Measurements from ENCODE around the gene MGAT4A. TPM values are rescaled to one million over a fixed set of nuclear protein-coding genes. Genes with fewer than 3 reads are reported as not detected.

The MGAT4A gene
- total RNA-seq, 8 experiments from 2014 or later: 0.87 to 52.7 (median 14.8) TPM

GRCh38 chr2:98617149-98617548 is 113.8 kb downstream of the MGAT4A start:
- in situ Hi-C loops (cut with MboI; ENCODE audit: low pct_unique_long_range_greater_than_20kb in 2 of 9, low sequenced_read_pairs in 9 of 9, unreplicated experiment in 9 of 9): no loop called here
- 42 to 92% (median 76%) methylated on average over 2 to 5 of the region's 5 CpGs for WGBS, 10 experiments
- no peak for ATAC-seq (replicated peaks in 6 of 8)
- no peak overlapping the region for H3K4me3 ChIP-seq
- H3K27ac ChIP-seq: no peak overlapping the region
- no peaks in the 10 kb centered on the region for H3K4me1 ChIP-seq (replicated peaks in 1 of 2)

DNA sequence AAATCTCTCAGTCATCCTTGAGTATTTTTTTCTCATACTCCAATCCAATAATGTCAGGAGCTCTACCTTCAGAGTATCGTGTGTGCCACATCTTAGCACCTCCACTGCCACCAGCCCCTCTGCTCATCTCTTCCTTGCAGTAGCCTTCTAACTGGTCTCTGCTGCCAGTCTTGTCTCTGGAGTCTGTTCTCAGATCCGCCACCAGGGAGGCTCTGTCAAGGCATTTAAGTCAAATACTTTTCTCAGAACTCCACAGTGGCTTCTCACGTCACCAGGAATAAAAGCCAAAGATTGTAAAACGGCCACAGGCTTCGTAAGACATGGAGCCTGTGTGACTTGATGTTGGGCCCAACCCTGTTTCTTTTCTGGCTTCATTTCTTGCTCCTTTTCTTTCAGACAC is 115.5 kb downstream of the MGAT4A start:
- in situ Hi-C loops (cut with MboI; ENCODE audit: low pct_unique_long_range_greater_than_20kb in 2 of 9, low sequenced_read_pairs in 9 of 9, unreplicated experiment in 9 of 9): no loop called here
- H3K4me1 ChIP-seq (replicated peaks in 1 of 2): peaks cover under 1 to 10% of the 10 kb centered on the region in 2 donors
- H3K27ac ChIP-seq: no peak overlapping the region
- peak in 1 of 8 experiments; percentile 23 for ATAC-seq (replicated peaks in 6 of 8)
- WGBS, 10 experiments: 50 to 100% (median 94%) methylated on average over 1 to 5 of the region's 5 CpGs; no CpG with 5 or more reads in 3 of the 10 experiments
- no peak overlapping the region for H3K4me3 ChIP-seq

GRCh38 chr2:98614024-98614739 is 116.8 kb downstream of the MGAT4A start:
- H3K4me1 ChIP-seq (replicated peaks in 1 of 2): peaks cover 10 to 20% of the 10 kb centered on the region in 2 donors
- in situ Hi-C loops (cut with MboI; ENCODE audit: low pct_unique_long_range_greater_than_20kb in 2 of 9, low sequenced_read_pairs in 9 of 9, unreplicated experiment in 9 of 9): no loop called here
- WGBS, 10 experiments: 90 to 100% (median 96%) methylated on average over 2 to 9 of the region's 9 CpGs
- no peak for ATAC-seq (replicated peaks in 6 of 8)
- H3K4me3 ChIP-seq: no peak overlapping the region
- H3K27ac ChIP-seq: no peak overlapping the region

DNA sequence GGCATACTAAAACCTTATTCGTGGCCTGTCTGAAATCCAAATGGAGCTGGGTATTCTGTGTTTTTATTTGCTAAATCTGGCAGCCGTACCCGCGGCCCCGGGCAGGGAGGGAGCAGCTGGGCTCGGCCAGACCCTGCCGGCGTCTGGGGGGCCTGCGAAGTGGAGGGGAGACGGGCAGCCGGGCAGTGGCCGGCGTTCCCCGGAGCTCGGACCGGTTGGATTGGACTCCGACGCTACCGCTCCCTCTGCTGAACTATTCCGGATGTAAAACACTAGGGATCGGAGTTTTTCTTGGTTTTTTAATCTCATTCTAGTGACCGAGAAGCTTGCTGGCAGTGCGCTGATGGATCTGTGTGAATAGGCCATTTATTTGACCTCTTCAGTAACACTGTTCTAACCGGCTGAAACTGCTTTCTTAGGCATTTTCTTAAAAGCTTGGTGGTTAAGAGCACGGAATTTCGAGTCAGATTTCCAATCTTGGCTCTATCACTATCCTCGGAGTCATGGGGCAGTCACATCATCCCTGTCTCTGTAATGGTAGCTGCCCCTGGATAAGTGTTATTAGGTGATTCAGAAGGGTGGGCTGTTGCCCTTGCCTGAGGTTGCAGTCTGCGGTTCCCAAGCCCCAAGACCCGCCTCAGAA is 121.8 kb downstream of the MGAT4A start:
- Histone ChIP-seq H3K4me1 (replicated peaks in 1 of 2) (peaks cover 23 to 29% of the 10 kb centered on the region in 2 donors), H3K27ac (peak overlapping the region; percentile 95 to 98), H3K4me3 (peak overlapping the region; percentile 75 to 98 (median 85))
- ATAC-seq (replicated peaks in 6 of 8): peak in 7 of 8 experiments; percentile 5 to 25 (median 15)
- WGBS, 10 experiments: 0 to 40% (median 1%) methylated on average over 1 to 25 of the region's 29 CpGs; no CpG with 5 or more reads in 1 of the 10 experiments
- in situ Hi-C loops (cut with MboI; ENCODE audit: low pct_unique_long_range_greater_than_20kb in 2 of 9, low sequenced_read_pairs in 9 of 9, unreplicated experiment in 9 of 9): no loop called here

GRCh38 chr2:98608116-98608961 is 122.6 kb downstream of the MGAT4A start, which contains the start of the genes COA5 and UNC50:
Gene COA5 (minus strand): TSS chr2:98608512. CDS start chr2:98608405, 107 bp downstream.
Gene UNC50 (plus strand): TSS chr2:98608589. CDS start chr2:98609760, 1,171 bp downstream.
- peak within 1 kb of the TSS; percentile 75 to 98 (median 85) for H3K4me3 ChIP-seq
- peak; percentile 83 to 95 (median 94) for ATAC-seq (replicated peaks in 6 of 8)
- in situ Hi-C loops (cut with MboI; ENCODE audit: low pct_unique_long_range_greater_than_20kb in 2 of 9, low sequenced_read_pairs in 9 of 9, unreplicated experiment in 9 of 9): no loop called here
- H3K4me1 ChIP-seq (replicated peaks in 1 of 2): peaks cover 23 to 29% of the 10 kb centered on the region in 2 donors
- H3K27ac ChIP-seq: peak within 1 kb of the TSS; percentile 95 to 98
- WGBS, 10 experiments: 0 to 10% (median 0%) methylated on average over 2 to 23 of the region's 93 CpGs; no CpG with 5 or more reads in 2 of the 10 experiments

- in situ Hi-C loops (cut with MboI; ENCODE audit: low pct_unique_long_range_greater_than_20kb in 2 of 9, low sequenced_read_pairs in 9 of 9, unreplicated experiment in 9 of 9): no loop called here
- WGBS, 10 experiments: 0 to 50% (median 20%) methylated on average over 1 to 7 of the region's 7 CpGs; no CpG with 5 or more reads in 1 of the 10 experiments
These were observed 123.2 kb downstream of the MGAT4A start for GRCh38 chr2:98607741-98608115.

GRCh38 chr2:98607104-98607503 is 123.8 kb downstream of the MGAT4A start:
- ATAC-seq (replicated peaks in 6 of 8): no peak
- in situ Hi-C loops (cut with MboI; ENCODE audit: low pct_unique_long_range_greater_than_20kb in 2 of 9, low sequenced_read_pairs in 9 of 9, unreplicated experiment in 9 of 9): no loop called here
- WGBS, 10 experiments: 33 to 83% (median 52%) methylated on average over 1 to 6 of the region's 6 CpGs; no CpG with 5 or more reads in 1 of the 10 experiments
- peak overlapping the region in 1 of 2 donors; percentile 98 for H3K27ac ChIP-seq
- peaks cover 23 to 29% of the 10 kb centered on the region in 2 donors for H3K4me1 ChIP-seq (replicated peaks in 1 of 2)
- peak overlapping the region; percentile 75 to 98 (median 85) for H3K4me3 ChIP-seq

More at GRCh38 chr2:98607741-98608115, 123.2 kb downstream of the MGAT4A start:
- H3K4me1 ChIP-seq (replicated peaks in 1 of 2): peaks cover 23 to 29% of the 10 kb centered on the region in 2 donors
- peak in 6 of 8 experiments; percentile 0 to 5 (median 2) for ATAC-seq (replicated peaks in 6 of 8)
- peak overlapping the region; percentile 95 to 98 for H3K27ac ChIP-seq
- H3K4me3 ChIP-seq: peak overlapping the region; percentile 75 to 98 (median 85)

DNA sequence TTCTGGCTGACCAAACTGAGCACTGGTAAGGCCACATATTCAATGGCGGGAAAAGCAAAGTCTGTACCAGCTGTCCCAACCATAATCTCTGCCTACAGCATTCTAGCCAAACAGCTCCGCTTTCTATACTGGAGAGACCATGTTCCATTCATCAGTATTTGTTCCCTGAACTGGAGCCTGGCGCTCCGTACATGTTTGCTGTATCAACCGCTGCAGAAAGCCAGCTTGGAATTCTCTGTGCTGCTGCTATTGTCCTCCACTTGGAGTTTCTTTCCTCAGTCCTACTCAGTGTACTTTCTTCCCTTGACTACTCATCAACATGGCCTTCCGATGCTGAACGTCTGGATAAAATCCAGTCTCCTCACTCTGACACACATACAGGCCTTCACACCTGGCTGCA is 124.5 kb downstream of the MGAT4A start:
- in situ Hi-C loops (cut with MboI; ENCODE audit: low pct_unique_long_range_greater_than_20kb in 2 of 9, low sequenced_read_pairs in 9 of 9, unreplicated experiment in 9 of 9): no loop called here
- no peak overlapping the region for H3K4me3 ChIP-seq

DNA sequence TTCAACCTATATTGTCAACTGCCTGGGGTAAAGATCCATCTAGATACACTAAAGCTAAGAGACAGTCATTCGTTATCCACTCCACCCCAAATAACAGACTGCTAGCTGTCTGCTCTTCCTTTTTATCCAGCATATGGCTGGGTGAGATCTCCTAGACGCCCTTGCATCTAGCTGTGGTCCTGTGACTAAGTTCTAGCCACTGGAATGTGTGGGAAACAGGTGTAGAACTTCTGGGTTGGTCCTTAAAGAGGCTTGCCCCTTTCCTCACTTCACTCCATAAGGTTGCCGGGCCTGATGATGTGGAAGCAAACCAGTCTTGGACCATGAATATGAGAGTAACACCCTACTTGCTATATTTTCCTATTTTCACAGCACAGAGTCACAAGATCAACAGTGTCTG is 125.9 kb downstream of the MGAT4A start:
- peaks cover 15 to 18% of the 10 kb centered on the region in 2 donors for H3K4me1 ChIP-seq (replicated peaks in 1 of 2)
- in situ Hi-C loops (cut with MboI; ENCODE audit: low pct_unique_long_range_greater_than_20kb in 2 of 9, low sequenced_read_pairs in 9 of 9, unreplicated experiment in 9 of 9): no loop called here
- no peak overlapping the region for H3K27ac ChIP-seq
- ATAC-seq (replicated peaks in 6 of 8): no peak
- H3K4me3 ChIP-seq: no peak overlapping the region
- WGBS, 10 experiments: 0 to 100% (median 72%) methylated on average over 1 to 3 of the region's 3 CpGs; no CpG with 5 or more reads in 2 of the 10 experiments

More for the DNA sequence above, 124.5 kb downstream of the MGAT4A start:
- 67 to 95% (median 89%) methylated on average over 3 to 7 of the region's 7 CpGs; no CpG with 5 or more reads in 2 of the 10 experiments for WGBS, 10 experiments
- Histone ChIP-seq H3K4me1 (replicated peaks in 1 of 2) (peaks cover 23 to 29% of the 10 kb centered on the region in 2 donors), H3K27ac (no peak overlapping the region)
- ATAC-seq (replicated peaks in 6 of 8): no peak

GRCh38 chr2:98604547-98604946 is 126.4 kb downstream of the MGAT4A start:
- in situ Hi-C loops (cut with MboI; ENCODE audit: low pct_unique_long_range_greater_than_20kb in 2 of 9, low sequenced_read_pairs in 9 of 9, unreplicated experiment in 9 of 9): no loop called here
- ATAC-seq (replicated peaks in 6 of 8): peak in 3 of 8 experiments; percentile 1 to 19 (median 4)
- 7 to 100% (median 95%) methylated on average over 1 to 2 of the region's 2 CpGs; no CpG with 5 or more reads in 5 of the 10 experiments for WGBS, 10 experiments
- Histone ChIP-seq H3K4me3 (no peak overlapping the region), H3K27ac (no peak overlapping the region), H3K4me1 (replicated peaks in 1 of 2) (peaks cover 10 to 13% of the 10 kb centered on the region in 2 donors)

DNA sequence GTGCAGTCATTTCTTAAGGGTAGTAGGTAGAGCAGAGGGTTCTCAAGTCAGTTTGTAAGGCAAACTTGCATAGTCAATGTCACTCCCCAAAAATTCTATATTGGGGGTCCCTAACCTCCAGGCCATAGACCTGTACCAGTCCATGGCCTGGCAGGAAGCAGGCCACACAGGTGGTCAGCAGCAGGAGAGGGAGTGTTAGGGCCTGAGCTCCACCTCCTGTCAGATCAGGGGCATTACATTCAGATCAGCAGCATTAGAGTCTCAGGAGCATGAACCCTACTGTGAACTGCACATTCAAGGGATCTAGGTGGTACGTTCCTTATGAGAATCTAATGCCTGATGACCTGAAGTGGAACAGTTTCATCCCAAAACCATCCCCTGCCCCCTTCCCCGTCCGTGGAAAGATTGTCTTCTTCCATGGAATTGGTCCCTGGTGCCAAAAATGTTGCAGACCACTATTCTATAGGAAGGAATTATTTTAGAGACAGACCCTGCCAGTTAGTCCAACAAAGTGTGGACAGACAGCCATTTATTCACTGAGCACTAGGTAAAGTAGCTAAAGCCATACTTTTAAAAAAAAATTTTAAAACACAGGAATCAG is 129.3 kb downstream of the MGAT4A start:
- H3K4me3 ChIP-seq: no peak overlapping the region
- 71 to 100% (median 82%) methylated on average over 1 to 3 of the region's 3 CpGs; no CpG with 5 or more reads in 5 of the 10 experiments for WGBS, 10 experiments
- peaks cover under 1 to 4% of the 10 kb centered on the region in 2 donors for H3K4me1 ChIP-seq (replicated peaks in 1 of 2)
- no peak overlapping the region for H3K27ac ChIP-seq
- peak; percentile 58 to 94 (median 72) for ATAC-seq (replicated peaks in 6 of 8)
- in situ Hi-C loops (cut with MboI; ENCODE audit: low pct_unique_long_range_greater_than_20kb in 2 of 9, low sequenced_read_pairs in 9 of 9, unreplicated experiment in 9 of 9): no loop called here
